Iris pigment epithelial cell (primary cell): Measurements from ENCODE around the gene ERBB2.

Source experiments
- DNase-seq: peaks from one replicate; pipeline ENCODE4 v3.0.0-alpha.2; 2011; ENCODE audit warnings: low read depth

ERBB2 gene

GRCh38 chr17:39665642-39666224 is 34.1 kb upstream of the ERBB2 start:
- DNase-seq, result no peak

GRCh38 chr17:39666231-39666600 is 33.6 kb upstream of the ERBB2 start:
- DNase-seq, result no peak

GRCh38 chr17:39666601-39667261 is 33.1 kb upstream of the ERBB2 start:
- no peak for DNase-seq

GRCh38 chr17:39667262-39667944 is 32.5 kb upstream of the ERBB2 start:
- no peak for DNase-seq

GRCh38 chr17:39667945-39668924 is 31.6 kb upstream of the ERBB2 start, which contains the start of gene PNMT:
Gene PNMT, plus strand, starts transcription at chr17:39668453. Its CDS starts 23 bp downstream, at chr17:39668476.
- DNase-seq, result peak; percentile 53

GRCh38 chr17:39669897-39670735 is 29.7 kb upstream of the ERBB2 start:
- no peak for DNase-seq

GRCh38 chr17:39670746-39671145 is 29.1 kb upstream of the ERBB2 start:
- no peak for DNase-seq

GRCh38 chr17:39671651-39672521 is 28.0 kb upstream of the ERBB2 start:
- peak; percentile 30 for DNase-seq

GRCh38 chr17:39672522-39673334 is 27.1 kb upstream of the ERBB2 start:
- no peak for DNase-seq

GRCh38 chr17:39673335-39674081 is 26.4 kb upstream of the ERBB2 start:
- no peak for DNase-seq

GRCh38 chr17:39674179-39674578 is 25.7 kb upstream of the ERBB2 start:
- no peak for DNase-seq

- no peak for DNase-seq
These were observed 25.0 kb upstream of the ERBB2 start for GRCh38 chr17:39674702-39675389.

GRCh38 chr17:39675390-39676082 is 24.3 kb upstream of the ERBB2 start:
- DNase-seq, result no peak

- no peak for DNase-seq
These were observed 23.6 kb upstream of the ERBB2 start for GRCh38 chr17:39676198-39676819.

GRCh38 chr17:39677072-39677471 is 22.8 kb upstream of the ERBB2 start:
- no peak for DNase-seq

- no peak for DNase-seq
These were observed 22.1 kb upstream of the ERBB2 start for GRCh38 chr17:39677542-39678339.
